Karpas-422 (cell line): ENCODE results near the gene IVD. TPM values are rescaled to one million over a fixed set of nuclear protein-coding genes. Genes with fewer than 3 reads are reported as not detected.

Experiments used
- DNase-seq: peaks from one replicate; pipeline ENCODE4 v3.0.0-alpha.2; 2015
- H2AFZ ChIP-seq: fragments of 200-600 bp; sonication (generic); 2 replicates; pipeline ENCODE4 v1.6.1; 2014; ENCODE audit warnings: antibody characterized with exemption, low read length, mixed read lengths
- H3K27ac ChIP-seq: fragments of 200-600 bp; sonication (generic); 2 replicates; pipeline ENCODE4 v1.5.1; 2014; ENCODE audit warnings: mild to moderate bottlenecking, low read length, moderate library complexity
- H3K27me3 ChIP-seq: fragments of 200-600 bp; sonication (generic); 2 replicates; pipeline ENCODE4 v1.6.1; 2014; ENCODE audit warnings: low read length, mixed read lengths
- H3K36me3 ChIP-seq: fragments of 200-600 bp; sonication (generic); 2 replicates; pipeline ENCODE4 v1.6.1; 2014; ENCODE audit warnings: low read length, mixed read lengths; ENCODE audit not compliant: insufficient read depth
- H3K4me1 ChIP-seq: fragments of 200-600 bp; sonication (generic); 2 replicates; pipeline ENCODE4 v1.6.1; 2014; ENCODE audit warnings: mild to moderate bottlenecking, low read length, mixed read lengths
- H3K4me2 ChIP-seq: fragments of 200-600 bp; sonication (generic); 2 replicates; pipeline ENCODE4 v1.6.1; 2014; ENCODE audit warnings: low read length, low read depth, mild to moderate bottlenecking; ENCODE audit not compliant: poor library complexity, severe bottlenecking
- H3K4me3 ChIP-seq: fragments of 200-600 bp; sonication (generic); 2 replicates; pipeline ENCODE4 v1.5.1; 2014; ENCODE audit warnings: mild to moderate bottlenecking, antibody characterized with exemption, low read length, mixed read lengths
- H3K79me2 ChIP-seq: fragments of 200-600 bp; sonication (generic); 2 replicates; pipeline ENCODE4 v1.6.1; 2014; ENCODE audit warnings: mild to moderate bottlenecking, low read length, mixed read lengths
- H3K9ac ChIP-seq: fragments of 200-600 bp; sonication (generic); 2 replicates; pipeline ENCODE4 v1.6.0; 2014; ENCODE audit warnings: low read length
- H3K9me2 ChIP-seq: fragments of 200-600 bp; sonication (generic), shearing (Covaris generic); replicated peaks from 2 replicates; pipeline ENCODE4 v1.6.0; 2014; ENCODE audit warnings: mild to moderate bottlenecking, low read length, moderate library complexity; ENCODE audit not compliant: insufficient read depth
- H3K9me3 ChIP-seq: fragments of 300-700, 200-600 bp; sonication (generic); 2 replicates; pipeline ENCODE4 v1.6.1; 2014; ENCODE audit warnings: low read length, mixed read lengths
- H4K20me1 ChIP-seq: fragments of 200-600 bp; sonication (generic); 2 replicates; pipeline ENCODE4 v1.6.1; 2014; ENCODE audit warnings: mild to moderate bottlenecking, antibody characterized with exemption, low read length, low read depth; ENCODE audit not compliant: insufficient read depth
- total RNA-seq: library from RNA; depleted of rRNA; stranded (reverse); fragments of >200 nt; shearing (Covaris generic); gene quantifications from 2 replicates; pipeline ENCODE4 v1.2.3, GENCODE V29; 2014; ENCODE audit warnings: low replicate concordance

IVD gene
- total RNA-seq, 1 experiment from 2014 or later, result 38.1 TPM

DNA sequence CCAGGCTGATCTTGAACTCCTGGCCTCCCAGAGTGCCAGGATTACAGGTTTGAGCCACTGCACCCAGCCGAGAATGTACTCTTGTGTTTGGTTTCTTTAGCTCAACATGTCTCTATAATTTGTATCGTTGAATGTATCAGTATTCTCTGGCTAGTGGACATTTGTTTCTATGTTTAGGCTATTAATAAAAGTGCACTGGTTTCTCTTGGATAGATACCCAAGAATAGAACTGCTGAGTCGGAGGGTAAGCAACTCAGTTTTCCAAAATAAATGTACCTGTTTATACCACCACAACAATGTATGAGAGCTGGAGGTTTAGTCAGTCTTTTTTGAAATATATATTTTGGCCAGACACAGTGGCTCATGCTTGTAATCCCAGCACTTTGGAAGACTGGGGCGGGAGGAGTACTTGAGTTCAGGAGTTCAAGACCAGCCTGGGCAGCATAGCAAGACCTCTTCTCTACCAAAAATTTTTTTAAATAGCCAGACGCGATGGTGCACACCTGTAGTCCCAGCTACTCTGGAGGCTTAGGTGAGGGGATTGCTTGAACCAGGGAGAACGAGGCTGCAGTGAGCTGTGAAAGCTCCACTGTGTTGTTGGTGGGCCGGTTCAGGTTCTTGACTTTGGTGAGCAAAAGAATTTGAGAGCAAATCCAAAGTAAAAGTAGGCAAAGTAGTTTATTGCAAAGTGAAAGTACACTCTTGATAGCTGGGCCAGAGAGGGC, 7.7 kb upstream of the IVD start:
- Histone ChIP-seq H3K4me2 (no peak overlapping the region), H3K27ac (no peak overlapping the region), H2AFZ (no peak overlapping the region), H3K27me3 (no peaks in the 10 kb centered on the region), H3K4me1 (no peaks in the 10 kb centered on the region), H3K36me3 (peaks cover 13% of the 10 kb centered on the region), H3K4me3 (no peak overlapping the region), H3K9me2 (no peaks in the 10 kb centered on the region), H3K9ac (no peak overlapping the region), H4K20me1 (no peaks in the 10 kb centered on the region), H3K9me3 (no peaks in the 10 kb centered on the region), H3K79me2 (no peaks in the 10 kb centered on the region)
- no peak for DNase-seq

DNA sequence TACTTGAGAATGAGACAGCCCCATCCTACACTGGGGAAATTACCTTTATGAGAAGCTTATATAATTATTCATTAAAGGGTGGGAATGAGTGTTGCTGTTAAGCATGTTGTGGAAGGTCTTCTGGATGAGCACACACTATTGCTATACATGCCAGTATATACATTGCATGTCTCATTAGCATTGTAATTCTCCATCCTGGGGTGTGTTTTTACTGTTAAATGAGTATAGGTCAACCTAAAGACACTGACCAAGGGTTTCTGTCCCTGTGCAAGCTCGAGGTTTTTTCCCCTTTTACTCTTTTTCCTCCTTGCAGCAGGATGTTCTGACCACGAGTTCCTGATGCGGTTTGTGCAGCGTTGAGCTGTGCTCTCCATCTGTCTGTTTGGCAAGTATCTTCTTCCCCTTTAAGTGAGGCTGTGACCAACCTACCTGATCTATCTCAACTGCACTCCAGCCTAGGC, 7.2 kb upstream of the IVD start:
- DNase-seq, result no peak
- Histone ChIP-seq H3K9me2 (no peaks in the 10 kb centered on the region), H3K36me3 (peaks cover 8% of the 10 kb centered on the region; the same call in 1 of the 2 replicates), H3K4me2 (no peak overlapping the region), H3K4me1 (no peaks in the 10 kb centered on the region), H3K79me2 (no peaks in the 10 kb centered on the region), H3K9me3 (no peaks in the 10 kb centered on the region), H3K27ac (no peak overlapping the region), H3K27me3 (no peaks in the 10 kb centered on the region), H3K4me3 (no peak overlapping the region), H3K9ac (no peak overlapping the region), H4K20me1 (no peaks in the 10 kb centered on the region), H2AFZ (no peak overlapping the region)

DNA sequence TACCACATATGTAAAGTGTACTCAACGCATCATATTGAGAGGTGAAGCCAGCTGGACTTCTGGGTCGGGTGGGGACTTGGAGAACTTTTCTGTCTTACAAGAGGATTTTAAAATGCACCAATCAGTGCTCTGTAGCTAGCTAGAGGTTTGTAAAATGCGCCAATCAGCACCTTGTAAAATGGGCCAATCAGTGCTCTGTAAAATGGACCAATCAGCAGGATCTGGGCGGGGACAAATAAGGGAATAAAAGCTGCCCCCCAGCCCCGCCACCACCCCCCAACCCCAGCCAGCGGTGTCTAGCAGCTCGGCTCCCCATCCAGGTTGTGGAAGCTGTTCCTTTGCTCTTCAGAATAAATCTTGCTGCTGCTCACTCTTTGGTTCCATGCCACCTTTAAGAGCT, 6.2 kb upstream of the IVD start:
- H3K9me3 ChIP-seq, result no peaks in the 10 kb centered on the region
- no peak overlapping the region for H3K4me2 ChIP-seq
- no peaks in the 10 kb centered on the region for H3K4me1 ChIP-seq
- no peaks in the 10 kb centered on the region for H3K79me2 ChIP-seq
- no peak overlapping the region for H2AFZ ChIP-seq
- H3K9ac ChIP-seq, result no peak overlapping the region
- no peaks in the 10 kb centered on the region for H4K20me1 ChIP-seq
- H3K9me2 ChIP-seq, result no peaks in the 10 kb centered on the region
- DNase-seq, result no peak
- no peak overlapping the region for H3K4me3 ChIP-seq
- H3K27ac ChIP-seq, result no peak overlapping the region
- no peaks in the 10 kb centered on the region for H3K36me3 ChIP-seq
- no peaks in the 10 kb centered on the region for H3K27me3 ChIP-seq

DNA sequence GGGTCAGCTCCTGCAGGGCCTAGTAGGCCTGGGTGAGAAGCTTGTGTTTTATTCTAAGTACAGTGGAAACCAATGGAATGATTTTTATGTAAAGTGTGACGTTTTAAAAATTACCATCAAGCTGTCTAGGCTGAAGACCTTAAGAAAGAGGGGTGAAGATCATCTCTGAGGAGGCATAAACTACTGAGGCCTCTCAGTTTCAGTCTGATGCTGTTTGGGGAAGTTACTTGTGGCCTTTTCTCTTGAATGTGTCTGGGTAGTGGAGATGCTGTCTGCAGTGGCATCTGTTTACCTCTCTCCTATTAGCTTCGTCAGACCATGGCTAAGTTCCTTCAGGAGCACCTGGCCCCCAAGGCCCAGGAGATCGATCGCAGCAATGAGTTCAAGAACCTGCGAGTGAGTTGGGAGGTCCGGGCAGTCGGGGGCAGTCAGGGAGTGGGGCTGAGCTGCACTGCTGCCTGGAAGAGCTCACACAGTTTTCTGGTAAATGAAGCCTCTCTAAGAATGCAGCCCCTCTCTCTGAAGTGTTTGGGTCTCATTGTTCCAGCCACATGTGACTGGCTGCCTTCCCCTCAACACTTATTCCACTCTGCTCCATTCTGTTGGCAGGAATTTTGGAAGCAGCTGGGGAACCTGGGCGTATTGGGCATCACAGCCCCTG, 1.9 kb downstream of the IVD start:
- peak; percentile 61 for DNase-seq

DNA sequence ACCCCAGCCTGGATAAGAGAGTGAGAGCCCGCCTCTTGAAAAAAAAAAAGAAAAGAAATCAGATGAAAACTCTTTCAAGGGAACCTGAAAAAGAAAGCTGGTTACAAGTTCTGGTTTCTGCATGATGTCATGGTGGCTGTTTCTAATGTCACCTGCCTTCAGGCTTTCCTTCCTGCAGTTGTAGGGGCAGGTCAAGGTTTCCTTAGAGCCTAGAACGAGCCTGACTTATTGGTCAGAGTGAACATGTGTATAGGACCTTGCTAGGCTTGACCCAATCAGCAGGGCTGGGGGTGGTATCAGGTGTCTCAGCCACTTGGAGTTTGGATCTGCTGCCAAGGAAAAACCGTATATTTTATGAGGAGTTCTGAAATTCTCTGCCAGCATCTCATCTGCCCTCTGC, 3.8 kb downstream of the IVD start:
- Histone ChIP-seq H3K9ac (no peak overlapping the region), H3K36me3 (peaks cover 36% of the 10 kb centered on the region), H3K4me2 (no peak overlapping the region), H2AFZ (no peak overlapping the region), H3K27ac (no peak overlapping the region), H3K4me3 (no peak overlapping the region), H3K27me3 (no peaks in the 10 kb centered on the region), H4K20me1 (no peaks in the 10 kb centered on the region), H3K79me2 (peaks cover 29% of the 10 kb centered on the region), H3K9me3 (no peaks in the 10 kb centered on the region), H3K4me1 (peaks cover 26% of the 10 kb centered on the region), H3K9me2 (no peaks in the 10 kb centered on the region)
- DNase-seq, result no peak

More for the DNA sequence above, 1.9 kb downstream of the IVD start:
- no peak overlapping the region for H2AFZ ChIP-seq
- H3K4me3 ChIP-seq, result peak overlapping the region; percentile 77
- peaks cover 31% of the 10 kb centered on the region for H3K36me3 ChIP-seq
- peaks cover 29% of the 10 kb centered on the region for H3K79me2 ChIP-seq
- H3K9me3 ChIP-seq, result no peaks in the 10 kb centered on the region
- peak overlapping the region; percentile 89 for H3K9ac ChIP-seq
- H3K9me2 ChIP-seq, result no peaks in the 10 kb centered on the region
- peak overlapping the region; percentile 86 for H3K4me2 ChIP-seq
- no peaks in the 10 kb centered on the region for H3K27me3 ChIP-seq
- no peaks in the 10 kb centered on the region for H4K20me1 ChIP-seq
- peaks cover 26% of the 10 kb centered on the region for H3K4me1 ChIP-seq
- H3K27ac ChIP-seq, result no peak overlapping the region

DNA sequence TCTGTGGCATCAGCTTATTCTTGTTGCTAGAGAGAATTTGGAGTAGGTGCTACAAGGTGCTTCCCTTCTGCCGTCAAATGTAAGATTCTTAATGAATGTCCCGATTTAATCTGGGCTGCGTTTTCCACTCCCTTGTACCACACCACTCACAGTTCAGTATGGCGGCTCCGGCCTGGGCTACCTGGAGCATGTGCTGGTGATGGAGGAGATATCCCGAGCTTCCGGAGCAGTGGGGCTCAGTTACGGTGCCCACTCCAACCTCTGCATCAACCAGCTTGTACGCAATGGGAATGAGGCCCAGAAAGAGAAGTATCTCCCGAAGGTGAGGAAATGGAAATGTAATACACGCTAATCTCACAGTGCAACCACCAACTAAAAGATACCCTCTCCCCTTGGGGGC, 4.9 kb downstream of the IVD start:
- Histone ChIP-seq H2AFZ (no peak overlapping the region), H3K4me3 (no peak overlapping the region), H3K9me3 (no peaks in the 10 kb centered on the region), H3K4me1 (peaks cover 17% of the 10 kb centered on the region), H3K27ac (no peak overlapping the region), H3K4me2 (no peak overlapping the region), H3K79me2 (peaks cover 29% of the 10 kb centered on the region), H3K27me3 (no peaks in the 10 kb centered on the region), H3K36me3 (peaks cover 36% of the 10 kb centered on the region), H3K9me2 (no peaks in the 10 kb centered on the region), H4K20me1 (no peaks in the 10 kb centered on the region), H3K9ac (no peak overlapping the region)
- DNase-seq, result no peak

DNA sequence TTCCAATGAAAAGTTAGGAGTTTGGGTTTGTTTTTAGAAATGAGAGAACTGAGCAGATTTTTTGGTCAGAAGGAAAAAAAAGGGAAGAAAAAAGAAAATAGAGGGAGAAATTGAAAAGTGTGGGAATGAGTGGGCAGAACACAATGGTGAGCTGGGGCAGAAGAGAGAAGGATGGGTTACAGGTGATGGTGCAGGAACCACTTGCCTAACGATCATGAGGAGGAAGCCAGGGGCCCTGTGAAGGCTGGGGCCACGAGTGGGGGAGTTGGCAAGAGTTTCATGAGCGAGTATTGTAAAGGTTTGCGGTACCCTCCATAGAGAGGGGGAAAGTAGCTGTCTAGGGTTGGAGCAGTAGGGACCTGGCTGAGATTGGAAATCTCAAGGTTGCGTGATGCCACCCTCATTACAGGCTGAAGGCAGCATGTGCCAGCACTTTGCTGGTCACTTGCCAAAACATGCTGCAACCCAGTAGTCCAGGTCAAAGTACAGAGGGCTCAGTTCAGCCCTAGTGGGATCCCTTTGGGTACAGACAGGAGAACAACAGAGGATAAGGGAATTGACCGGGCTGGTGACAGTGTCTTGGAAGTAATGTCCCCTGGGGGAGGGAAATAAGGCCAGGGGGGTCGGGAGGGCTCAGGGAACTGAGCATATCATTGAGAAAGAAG, 6.6 kb downstream of the IVD start:
- DNase-seq, result no peak
- no peak overlapping the region for H3K4me2 ChIP-seq
- peaks cover 7% of the 10 kb centered on the region for H3K4me1 ChIP-seq
- no peak overlapping the region for H3K9ac ChIP-seq
- H4K20me1 ChIP-seq, result no peaks in the 10 kb centered on the region
- peaks cover 36% of the 10 kb centered on the region for H3K36me3 ChIP-seq
- H3K27me3 ChIP-seq, result no peaks in the 10 kb centered on the region
- H3K27ac ChIP-seq, result no peak overlapping the region
- peaks cover 13% of the 10 kb centered on the region for H3K79me2 ChIP-seq
- no peaks in the 10 kb centered on the region for H3K9me2 ChIP-seq
- no peaks in the 10 kb centered on the region for H3K9me3 ChIP-seq
- H3K4me3 ChIP-seq, result no peak overlapping the region
- H2AFZ ChIP-seq, result no peak overlapping the region

DNA sequence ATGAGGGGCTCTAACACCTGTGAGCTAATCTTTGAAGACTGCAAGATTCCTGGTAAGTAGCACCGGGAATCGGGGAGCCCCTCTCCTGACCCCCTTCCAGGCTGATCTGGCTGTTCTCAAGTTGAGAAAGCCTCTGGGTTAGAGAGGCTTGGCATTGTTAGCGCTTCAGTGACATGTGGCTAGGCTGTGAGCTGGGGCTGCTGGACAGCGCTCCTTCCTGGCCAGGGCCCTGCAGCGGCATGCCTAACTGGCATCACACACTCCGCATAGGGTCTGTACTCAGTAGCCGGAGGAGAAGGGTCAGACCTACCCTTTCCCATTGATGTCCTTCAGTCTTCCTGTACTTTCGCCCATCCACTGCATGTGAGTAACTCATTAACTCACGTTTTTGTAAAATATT, 7.4 kb downstream of the IVD start:
- Histone ChIP-seq H3K27me3 (no peaks in the 10 kb centered on the region), H3K27ac (no peak overlapping the region), H3K4me3 (no peak overlapping the region), H3K4me1 (no peaks in the 10 kb centered on the region), H3K36me3 (peaks cover 38% of the 10 kb centered on the region), H3K4me2 (no peak overlapping the region), H4K20me1 (no peaks in the 10 kb centered on the region), H2AFZ (no peak overlapping the region), H3K9ac (no peak overlapping the region), H3K79me2 (peaks cover 5% of the 10 kb centered on the region), H3K9me3 (no peaks in the 10 kb centered on the region), H3K9me2 (no peaks in the 10 kb centered on the region)
- DNase-seq, result no peak
